HG02884 (cell line): Measurements from ENCODE around the gene ZNF239.
"Not testable (repeated sequence)": the region's sequence is repeated elsewhere in the genome, so short reads cannot be mapped to it uniquely, and the experiment has no call there.

Source experiments
- ATAC-seq: cut with Tn5 transposase; IDR thresholded peaks from one replicate; pipeline ENCODE4 v1.9.1; 2021; ENCODE audit warnings: mild to moderate bottlenecking, moderate library complexity; ENCODE audit not compliant: unreplicated experiment

The ZNF239 gene

DNA sequence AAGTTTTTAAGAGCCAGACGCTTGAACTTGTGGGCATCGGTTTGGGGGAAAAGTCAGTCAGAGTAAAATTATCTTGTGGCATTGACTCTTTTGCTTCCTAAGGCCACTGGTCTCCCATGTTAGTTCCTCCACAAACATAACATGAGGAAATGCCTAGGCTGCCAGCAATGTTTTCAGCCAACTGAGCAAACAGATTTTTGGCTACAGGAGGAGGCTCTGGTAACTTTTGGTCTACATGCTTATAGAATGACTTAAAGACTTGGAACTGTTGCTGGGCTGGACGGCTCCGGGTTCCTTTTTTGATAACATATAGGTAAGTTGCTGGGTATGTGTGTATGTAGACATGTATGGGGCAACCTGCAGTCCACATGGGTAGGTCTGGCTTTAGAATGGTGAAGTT is 9.6 kb upstream of the ZNF239 start:
- ATAC-seq: no peak

DNA sequence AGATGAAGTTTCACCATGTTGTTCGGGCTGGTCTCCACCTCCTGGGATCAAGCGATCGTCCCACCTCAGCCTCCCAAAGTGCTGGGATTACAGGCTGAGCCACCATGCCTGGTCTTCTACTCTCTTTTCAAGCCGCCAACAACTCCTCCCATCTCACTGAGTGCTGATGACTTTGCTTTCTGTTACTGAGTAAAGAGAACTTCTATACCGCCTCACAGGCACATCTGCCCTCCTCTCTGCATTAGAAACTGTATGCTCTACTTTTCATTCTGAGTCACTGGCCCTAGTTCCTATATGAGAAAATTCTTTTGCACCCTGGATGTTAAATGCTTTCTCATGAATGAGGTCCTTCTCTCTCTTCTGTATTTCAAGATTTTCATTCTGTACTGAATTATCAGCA is 2.2 kb upstream of the ZNF239 start:
- ATAC-seq: no peak

DNA sequence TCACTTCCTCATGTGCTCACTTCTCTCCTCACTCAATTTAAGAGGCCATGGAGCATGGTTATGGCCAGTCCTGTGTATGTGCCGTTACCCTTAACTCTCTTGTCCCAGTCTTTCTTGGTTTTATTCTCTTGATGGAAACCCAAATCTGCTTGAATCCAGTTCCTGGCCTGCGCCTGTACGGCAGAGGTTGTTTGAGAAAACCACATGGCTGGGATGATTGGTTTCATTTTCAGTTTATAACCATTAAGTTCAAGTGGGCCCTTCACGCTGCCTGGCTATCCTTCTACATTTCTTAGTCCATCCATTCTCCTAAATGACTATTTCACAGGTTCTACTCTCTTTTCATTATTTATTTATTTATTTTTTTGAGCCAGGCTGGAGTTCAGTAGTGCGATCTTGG is 1.6 kb upstream of the ZNF239 start:
- ATAC-seq: no peak

DNA sequence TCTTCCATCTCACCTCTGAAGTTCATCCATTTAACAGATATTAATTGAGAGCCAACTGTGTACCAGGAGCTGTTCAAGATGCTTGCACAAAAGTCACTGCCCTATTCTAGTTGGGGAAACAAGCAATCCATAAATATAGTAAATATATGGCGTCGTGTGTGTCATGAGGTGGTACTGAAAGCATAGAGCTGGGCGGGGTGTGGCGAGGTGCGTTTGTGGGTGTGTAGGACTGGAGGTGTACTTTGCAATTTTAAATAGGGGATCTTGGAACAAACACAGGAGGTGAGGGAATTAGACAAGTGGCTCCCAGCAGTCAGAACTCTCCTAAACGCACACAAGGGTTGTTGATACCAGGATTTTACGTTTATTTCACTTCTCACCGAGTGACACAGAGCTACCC is 490 bp upstream of the ZNF239 start:
- no peak for ATAC-seq

DNA sequence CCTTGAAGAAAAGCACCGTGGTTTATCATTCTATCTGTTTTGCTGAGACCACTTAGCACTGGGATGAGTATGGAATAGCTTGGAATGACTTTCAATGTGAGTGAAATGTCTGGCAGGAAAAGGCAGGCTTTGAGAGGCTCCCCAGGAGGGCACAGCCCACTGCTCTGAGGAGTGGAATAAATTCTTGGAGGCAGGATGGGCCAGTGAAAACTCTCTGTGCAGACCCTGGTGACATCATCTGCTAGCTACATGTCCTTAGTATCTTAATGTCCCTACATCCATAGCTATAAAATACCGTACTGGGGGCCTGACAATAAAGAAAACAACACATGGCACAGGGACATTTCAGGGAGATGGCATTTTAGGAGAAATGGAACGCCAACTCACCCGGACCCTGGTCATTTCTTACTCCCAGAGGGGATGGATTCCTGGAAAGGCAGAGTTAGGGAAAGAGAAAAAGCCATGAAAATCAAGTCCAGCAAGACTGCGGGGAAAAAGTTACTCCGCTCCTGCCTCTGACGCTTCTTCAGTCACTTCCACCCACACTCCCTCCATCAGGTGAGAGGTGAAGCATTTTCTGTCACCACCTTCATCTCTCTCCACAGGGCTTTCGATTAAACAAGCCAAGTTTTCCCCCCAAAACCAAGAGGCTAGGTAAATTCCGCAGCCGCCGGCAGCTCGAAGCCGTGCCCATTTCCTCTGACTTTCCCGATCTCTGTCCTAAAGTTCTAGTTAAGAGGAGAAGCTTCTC is 991 bp downstream of the ZNF239 start:
- no peak for ATAC-seq

DNA sequence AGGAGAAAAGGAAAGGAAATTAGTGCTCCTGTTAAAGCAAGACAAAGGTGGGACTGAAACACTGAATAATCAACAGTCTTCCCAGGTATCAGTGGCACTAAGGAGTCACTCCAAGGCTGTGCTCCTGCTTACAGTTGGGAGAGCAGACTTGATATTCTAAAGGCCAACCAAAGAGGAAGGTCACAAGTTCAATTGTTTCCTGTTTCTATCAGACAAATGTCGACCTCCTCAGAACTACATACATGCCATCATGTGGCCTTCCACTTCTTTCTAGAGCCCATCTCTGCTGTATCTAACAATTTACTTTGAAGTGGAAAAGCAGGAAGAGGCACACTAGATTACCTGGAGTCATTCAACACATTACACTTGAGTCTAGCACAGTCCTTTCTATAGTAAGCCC is 3.4 kb downstream of the ZNF239 start:
- no peak for ATAC-seq

DNA sequence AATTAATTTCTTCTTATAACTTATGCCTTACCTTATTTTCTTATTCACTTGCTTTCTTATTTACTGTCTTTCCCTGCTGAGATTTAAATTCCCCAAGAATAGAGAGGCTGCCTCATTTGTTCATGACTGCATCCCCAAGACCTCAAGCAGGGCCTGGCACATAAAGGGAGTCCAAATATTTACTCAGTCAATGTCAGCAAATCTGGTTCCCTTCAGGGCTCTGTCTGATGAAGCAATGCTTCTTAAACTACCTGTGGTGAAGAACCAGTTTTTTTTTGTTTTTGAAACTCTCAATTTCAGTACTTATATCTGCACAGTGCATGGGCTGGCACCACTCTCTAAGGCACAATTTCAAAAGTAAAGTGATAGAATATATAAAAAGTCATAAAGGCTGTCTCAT is 4.7 kb downstream of the ZNF239 start:
- no peak for ATAC-seq

DNA sequence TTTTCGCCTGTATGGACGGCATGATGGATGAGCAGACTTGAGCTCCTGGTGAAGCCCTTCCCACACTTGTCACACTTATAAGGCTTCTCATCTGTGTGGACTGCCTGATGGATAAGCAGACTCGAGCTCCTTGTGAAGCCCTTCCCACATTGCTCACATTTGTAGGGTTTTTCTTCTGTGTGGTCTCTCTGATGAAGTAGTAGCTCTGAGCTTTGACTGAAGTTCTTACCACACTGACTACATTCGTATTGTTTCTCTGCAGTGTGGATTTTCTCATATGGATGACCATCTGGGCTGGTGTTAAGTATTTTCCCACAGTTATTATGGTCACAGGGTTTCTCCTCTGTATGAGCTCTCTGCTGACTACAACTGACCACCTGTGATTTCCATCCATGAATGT is 17.2 kb downstream of the ZNF239 start:
- ATAC-seq: no peak

DNA sequence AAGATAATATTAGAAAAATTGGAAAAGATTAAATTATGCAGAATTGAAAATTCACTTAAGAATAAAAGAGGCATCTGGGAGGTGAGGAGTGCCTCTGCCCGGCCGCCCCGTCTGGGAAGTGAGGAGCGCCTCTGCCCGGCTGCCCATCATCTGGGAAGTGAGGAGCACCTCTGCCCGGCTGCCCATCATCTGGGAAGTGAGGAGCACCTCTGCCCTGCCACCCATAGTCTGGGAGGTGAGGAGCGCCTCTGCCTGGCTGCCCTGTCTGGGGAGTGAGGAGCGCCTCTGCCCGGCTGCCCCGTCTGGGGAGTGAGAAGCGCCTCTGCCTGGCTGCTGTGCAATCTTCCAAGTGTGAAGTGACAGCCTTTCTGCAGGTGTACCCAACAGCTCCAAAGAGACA is 30.7 kb downstream of the ZNF239 start:
- ATAC-seq: not testable (repeated sequence)

DNA sequence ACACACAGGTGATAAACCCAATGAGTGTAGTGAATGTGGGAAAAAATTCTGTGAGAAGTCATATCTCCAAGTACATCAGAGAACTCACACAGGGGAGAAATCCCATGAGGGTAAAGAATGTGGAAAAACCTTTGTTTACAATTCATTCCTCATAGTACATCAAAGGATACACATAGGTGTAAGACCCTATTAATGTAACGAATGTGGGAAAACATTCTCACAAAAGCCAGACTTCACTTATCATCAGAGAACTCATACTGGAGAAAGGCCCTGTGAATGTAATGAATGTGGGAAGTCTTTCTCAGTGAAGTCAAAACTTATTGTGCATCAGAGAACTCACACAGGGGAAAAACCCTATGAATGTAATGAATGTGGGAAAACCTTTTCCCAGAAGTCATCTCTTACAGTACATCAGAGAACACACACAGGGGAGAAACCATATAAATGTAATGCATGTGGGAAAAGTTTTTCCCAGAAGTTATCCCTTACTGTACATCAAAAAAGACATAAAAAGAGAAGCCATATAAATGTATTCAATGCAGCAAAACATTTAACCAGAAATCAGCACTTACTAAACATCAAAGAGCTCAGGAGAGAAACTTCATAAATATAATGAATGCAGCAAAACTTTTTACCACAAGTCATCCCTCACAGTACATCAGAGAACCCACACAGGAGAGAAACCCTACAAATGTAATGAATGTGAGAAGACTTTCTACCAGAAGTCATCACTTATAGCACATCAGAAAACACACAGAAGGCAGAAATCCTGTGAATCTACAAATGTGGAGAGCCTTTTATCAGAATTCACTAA is 49.8 kb downstream of the ZNF239 start:
- no peak for ATAC-seq
